ENCODE measurements around the gene RERE.

The RERE gene

DNA sequence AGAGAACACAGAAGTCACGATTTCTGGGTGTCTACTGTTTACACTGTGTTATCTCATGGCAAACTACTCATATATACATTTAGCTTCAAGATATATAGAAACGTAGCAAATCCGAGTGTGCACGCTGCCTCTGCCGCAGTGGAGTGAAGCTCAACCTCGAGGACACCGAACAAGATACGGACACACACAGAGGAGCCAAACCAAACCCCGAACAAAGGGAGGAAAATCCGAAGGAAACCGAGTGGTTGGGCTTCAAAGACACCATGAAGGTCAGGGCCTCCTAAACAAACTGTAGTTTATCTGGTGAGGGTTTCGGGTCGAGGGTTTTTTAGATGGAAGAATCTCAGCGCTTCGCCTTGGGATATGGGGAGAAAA is 465.0 kb downstream of the RERE start:
- Histone ChIP-seq H3K36me3 (ENCODE audit: insufficient read depth, low read length) (peaks cover 47% of the 10 kb centered on the region), H2AFZ (ENCODE audit: low read depth, low read length) (no peak overlapping the region), H3K9me3 (ENCODE audit: low read length) (no peaks in the 10 kb centered on the region), H3K4me1 (ENCODE audit: insufficient read depth, low read length) (no peaks in the 10 kb centered on the region), H3K27me3 (ENCODE audit: insufficient read depth, low read length) (no peaks in the 10 kb centered on the region), H3K4me3 (ENCODE audit: low read length) (no peak overlapping the region)

DNA sequence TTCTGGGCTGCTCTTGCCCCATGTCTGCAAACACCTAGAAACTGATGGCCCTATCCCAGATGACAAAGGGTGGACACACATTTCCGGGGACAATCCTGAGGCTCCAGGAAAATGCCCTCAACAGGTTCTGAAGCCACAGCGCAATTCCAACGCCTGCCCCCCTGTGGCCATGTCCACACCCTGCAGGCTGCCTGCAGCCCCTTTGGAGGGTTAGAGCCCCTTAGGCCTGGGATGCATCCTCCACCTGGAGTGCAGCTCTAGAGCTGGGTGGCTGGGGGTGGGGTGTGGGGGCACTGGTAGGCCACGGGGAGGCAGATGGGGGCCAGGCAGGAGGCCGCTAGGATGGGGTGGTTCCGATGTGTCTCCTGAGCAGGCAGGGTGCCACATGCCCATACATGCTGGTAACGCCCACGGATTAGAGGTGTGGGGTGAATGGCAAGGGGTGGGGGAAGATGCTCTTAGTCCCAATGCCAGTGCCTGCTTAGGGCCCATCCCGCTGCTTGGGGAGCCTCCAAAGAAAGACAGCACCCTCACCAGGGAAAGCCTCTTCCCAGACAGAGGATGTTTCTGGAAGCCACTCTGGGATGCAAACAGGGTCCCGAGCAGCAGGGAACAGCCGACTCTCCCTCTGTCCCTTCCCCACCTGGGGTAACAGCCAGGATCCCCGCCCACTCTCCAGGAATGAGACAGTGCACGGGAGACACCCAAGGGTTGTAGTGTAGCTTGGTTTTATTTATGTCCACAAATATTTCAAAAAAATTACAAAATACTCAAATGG is 465.6 kb downstream of the RERE start:
- Histone ChIP-seq H3K36me3 (ENCODE audit: insufficient read depth, low read length) (peaks cover 41% of the 10 kb centered on the region), H3K4me1 (ENCODE audit: insufficient read depth, low read length) (no peaks in the 10 kb centered on the region), H2AFZ (ENCODE audit: low read depth, low read length) (no peak overlapping the region), H3K9me3 (ENCODE audit: low read length) (no peaks in the 10 kb centered on the region), H3K4me3 (ENCODE audit: low read length) (no peak overlapping the region), H3K27me3 (ENCODE audit: insufficient read depth, low read length) (no peaks in the 10 kb centered on the region)

DNA sequence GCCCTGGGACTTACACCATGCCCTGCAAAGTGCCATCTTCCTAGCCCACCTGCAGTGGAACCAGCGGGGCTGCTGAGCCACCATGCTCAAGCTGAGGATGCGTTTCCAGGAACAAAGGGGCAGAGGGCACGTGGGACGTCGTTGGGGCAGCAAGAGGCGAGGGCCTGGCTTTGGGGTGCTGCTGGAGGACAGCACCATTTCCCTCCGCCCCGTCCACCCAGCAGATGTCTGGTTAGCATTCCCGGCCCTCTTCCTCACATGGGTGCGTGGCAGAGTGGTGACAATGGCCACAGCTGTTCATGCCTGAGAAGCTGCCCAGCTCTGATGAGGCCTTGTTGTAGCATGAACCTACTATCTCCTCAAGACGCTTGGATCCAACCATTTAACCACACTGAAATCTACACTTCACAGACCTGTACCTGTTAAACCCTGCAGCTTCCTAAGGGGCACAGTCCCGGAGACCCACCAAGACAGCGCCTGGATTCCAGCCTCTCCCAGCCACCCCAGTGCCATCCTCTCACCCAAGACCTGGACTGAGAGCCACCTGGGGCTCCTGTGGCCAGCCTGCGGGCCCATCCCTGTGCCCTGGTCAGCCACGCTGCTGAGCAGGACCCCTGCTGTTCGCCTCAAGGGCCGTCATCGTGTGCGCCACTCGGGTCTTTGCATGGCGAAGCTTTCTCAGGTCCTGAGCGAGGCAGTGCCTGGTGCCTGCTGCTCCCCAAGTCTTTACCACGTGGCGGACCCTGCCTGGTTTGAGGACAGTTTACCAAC is 466.3 kb downstream of the RERE start:
- Histone ChIP-seq H3K36me3 (ENCODE audit: insufficient read depth, low read length) (peaks cover 33% of the 10 kb centered on the region), H2AFZ (ENCODE audit: low read depth, low read length) (no peak overlapping the region), H3K9me3 (ENCODE audit: low read length) (no peaks in the 10 kb centered on the region), H3K4me3 (ENCODE audit: low read length) (no peak overlapping the region), H3K4me1 (ENCODE audit: insufficient read depth, low read length) (no peaks in the 10 kb centered on the region), H3K27me3 (ENCODE audit: insufficient read depth, low read length) (no peaks in the 10 kb centered on the region)

DNA sequence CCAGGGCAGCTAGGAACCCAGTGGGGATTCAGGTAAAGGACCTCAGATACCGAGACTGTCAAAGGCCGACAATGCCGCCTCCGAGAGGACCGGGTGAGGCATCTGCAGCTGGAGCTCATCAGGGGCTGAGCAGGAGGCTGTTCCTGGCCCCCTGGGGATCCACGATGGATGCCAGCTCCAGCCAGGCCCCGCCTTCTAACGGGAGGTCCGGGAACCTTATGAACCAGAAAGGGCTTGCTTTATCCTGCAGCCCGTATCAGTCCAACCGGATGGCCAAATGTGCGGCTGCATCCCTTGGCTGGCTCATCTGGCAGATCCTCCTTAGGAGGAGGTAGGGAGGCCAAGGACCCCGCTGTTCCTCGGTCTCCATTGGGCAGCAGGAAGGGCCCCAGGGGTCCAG is 467.5 kb downstream of the RERE start:
- Histone ChIP-seq H3K4me1 (ENCODE audit: insufficient read depth, low read length) (no peaks in the 10 kb centered on the region), H3K27me3 (ENCODE audit: insufficient read depth, low read length) (no peaks in the 10 kb centered on the region), H3K9me3 (ENCODE audit: low read length) (no peaks in the 10 kb centered on the region), H3K4me3 (ENCODE audit: low read length) (no peak overlapping the region), H2AFZ (ENCODE audit: low read depth, low read length) (no peak overlapping the region), H3K36me3 (ENCODE audit: insufficient read depth, low read length) (peaks cover 22% of the 10 kb centered on the region)

DNA sequence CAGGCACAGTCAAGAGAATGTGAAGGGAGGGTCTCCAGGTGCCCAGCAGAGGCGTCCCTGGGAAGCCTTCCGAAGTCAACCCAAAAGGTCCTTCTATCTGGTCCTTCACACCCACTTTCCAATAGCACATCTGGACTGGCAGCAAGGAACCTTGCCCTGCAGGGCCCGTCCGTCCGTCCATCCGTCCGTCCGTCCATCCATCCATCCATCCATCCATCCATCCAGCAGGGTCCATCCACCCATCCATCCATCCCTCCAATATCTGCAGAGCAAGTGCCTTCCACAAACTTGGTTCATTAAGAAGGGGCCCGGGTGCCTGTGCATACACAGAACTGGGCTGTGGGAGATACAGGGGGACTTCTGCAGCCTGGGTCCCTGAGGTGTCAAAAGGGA is 468.0 kb downstream of the RERE start:
- no peaks in the 10 kb centered on the region for H3K4me1 ChIP-seq (ENCODE audit: insufficient read depth, low read length)
- no peak overlapping the region for H2AFZ ChIP-seq (ENCODE audit: low read depth, low read length)
- peaks cover 21% of the 10 kb centered on the region for H3K36me3 ChIP-seq (ENCODE audit: insufficient read depth, low read length)
- no peaks in the 10 kb centered on the region for H3K27me3 ChIP-seq (ENCODE audit: insufficient read depth, low read length)
- H3K4me3 ChIP-seq (ENCODE audit: low read length): no peak overlapping the region
- H3K9me3 ChIP-seq (ENCODE audit: low read length): no peaks in the 10 kb centered on the region

DNA sequence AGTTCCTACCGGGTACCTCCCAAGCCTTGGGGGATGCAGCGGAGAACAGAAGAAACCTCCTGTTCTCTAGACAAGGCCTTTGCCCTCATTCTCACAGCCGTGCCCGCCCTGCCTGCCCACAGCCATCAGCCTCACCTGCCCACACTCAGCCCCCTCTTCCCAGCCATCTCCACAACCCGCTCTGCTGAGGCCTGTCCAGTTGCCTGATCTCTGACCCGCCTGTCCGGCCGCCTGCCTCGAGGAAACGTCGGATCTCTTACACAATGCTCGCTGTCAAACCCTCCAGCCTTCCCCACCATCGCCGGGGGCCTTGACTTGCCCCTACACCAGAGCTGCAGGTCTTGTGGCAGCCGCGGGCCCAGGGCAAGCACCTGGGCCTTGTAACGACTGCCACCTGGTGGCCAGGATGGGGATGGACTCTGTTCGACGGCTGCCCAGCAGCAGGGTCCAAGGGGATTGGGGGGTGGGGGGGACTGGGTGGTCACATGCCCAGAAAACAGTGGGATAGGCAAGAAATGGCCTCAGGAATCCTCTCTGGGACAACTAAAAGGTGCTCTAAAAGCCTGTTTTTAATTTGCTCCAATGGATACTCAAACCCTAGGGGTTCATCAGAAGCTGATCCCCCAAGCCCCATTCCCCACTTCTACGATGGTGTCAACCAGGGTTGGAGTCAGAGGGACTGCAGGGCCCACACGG is 468.5 kb downstream of the RERE start:
- no peaks in the 10 kb centered on the region for H3K27me3 ChIP-seq (ENCODE audit: insufficient read depth, low read length)
- no peak overlapping the region for H3K4me3 ChIP-seq (ENCODE audit: low read length)
- no peaks in the 10 kb centered on the region for H3K9me3 ChIP-seq (ENCODE audit: low read length)
- H3K4me1 ChIP-seq (ENCODE audit: insufficient read depth, low read length): no peaks in the 10 kb centered on the region
- no peak overlapping the region for H2AFZ ChIP-seq (ENCODE audit: low read depth, low read length)
- H3K36me3 ChIP-seq (ENCODE audit: insufficient read depth, low read length): peaks cover 18% of the 10 kb centered on the region

DNA sequence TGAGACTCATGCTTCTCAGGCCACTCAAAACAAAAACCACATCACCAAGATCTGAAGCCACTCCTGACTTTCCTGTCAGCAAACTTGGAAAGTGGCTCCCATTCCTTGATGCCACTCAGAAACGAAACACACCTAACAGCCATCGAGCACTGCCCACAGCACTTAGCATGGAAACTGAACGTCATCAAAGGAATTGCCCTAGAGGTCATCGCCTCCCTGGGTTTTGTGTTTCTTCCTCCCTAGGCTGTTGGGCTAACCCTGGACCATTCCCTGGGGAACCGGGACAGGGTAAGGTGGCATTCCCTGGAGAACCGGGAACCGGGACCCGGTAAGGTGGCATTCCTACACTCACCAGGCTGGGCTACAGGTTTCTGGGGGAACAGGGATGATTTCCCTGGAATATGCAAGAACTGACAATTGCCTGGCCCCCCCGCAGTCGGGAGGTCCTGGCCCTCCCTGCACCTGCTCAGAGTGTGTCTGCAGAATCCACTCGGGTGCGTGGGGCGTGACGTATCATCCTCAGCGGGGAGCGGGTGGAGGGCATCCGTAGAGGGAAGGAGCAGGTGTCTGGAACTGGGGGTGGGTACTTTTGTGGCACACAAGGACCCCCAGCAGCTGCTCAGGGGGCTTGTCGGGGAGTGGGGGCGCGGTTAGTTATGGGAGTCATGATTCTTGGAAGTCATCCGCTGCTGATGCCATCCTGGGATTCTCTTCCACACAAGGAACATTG is 469.2 kb downstream of the RERE start:
- Histone ChIP-seq H3K27me3 (ENCODE audit: insufficient read depth, low read length) (no peaks in the 10 kb centered on the region), H2AFZ (ENCODE audit: low read depth, low read length) (no peak overlapping the region), H3K9me3 (ENCODE audit: low read length) (no peaks in the 10 kb centered on the region), H3K4me1 (ENCODE audit: insufficient read depth, low read length) (peaks cover 7% of the 10 kb centered on the region), H3K36me3 (ENCODE audit: insufficient read depth, low read length) (peaks cover 11% of the 10 kb centered on the region), H3K4me3 (ENCODE audit: low read length) (no peak overlapping the region)

DNA sequence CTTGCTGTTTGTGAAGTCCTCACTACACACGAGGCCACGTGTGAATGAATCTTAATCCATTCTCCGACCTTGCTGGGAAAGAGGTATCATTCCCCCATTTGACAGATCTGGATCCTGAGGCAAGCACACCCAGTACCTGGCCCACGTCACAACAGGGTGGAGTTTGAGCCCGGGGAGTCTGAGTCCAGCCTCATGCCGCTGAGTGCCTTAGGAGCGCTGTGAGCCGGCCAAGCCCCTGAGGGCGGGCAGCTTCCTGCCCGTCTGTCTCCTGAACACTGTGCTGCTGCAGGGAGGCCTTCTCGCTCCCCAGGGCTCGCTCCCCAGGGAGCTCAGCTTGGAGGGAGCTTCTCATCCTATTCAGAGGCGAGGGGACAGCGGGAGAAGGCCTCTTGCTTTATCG is 469.8 kb downstream of the RERE start:
- Histone ChIP-seq H2AFZ (ENCODE audit: low read depth, low read length) (no peak overlapping the region), H3K36me3 (ENCODE audit: insufficient read depth, low read length) (peaks cover 5% of the 10 kb centered on the region), H3K4me1 (ENCODE audit: insufficient read depth, low read length) (peaks cover 8% of the 10 kb centered on the region), H3K4me3 (ENCODE audit: low read length) (no peak overlapping the region), H3K9me3 (ENCODE audit: low read length) (no peaks in the 10 kb centered on the region), H3K27me3 (ENCODE audit: insufficient read depth, low read length) (no peaks in the 10 kb centered on the region)

DNA sequence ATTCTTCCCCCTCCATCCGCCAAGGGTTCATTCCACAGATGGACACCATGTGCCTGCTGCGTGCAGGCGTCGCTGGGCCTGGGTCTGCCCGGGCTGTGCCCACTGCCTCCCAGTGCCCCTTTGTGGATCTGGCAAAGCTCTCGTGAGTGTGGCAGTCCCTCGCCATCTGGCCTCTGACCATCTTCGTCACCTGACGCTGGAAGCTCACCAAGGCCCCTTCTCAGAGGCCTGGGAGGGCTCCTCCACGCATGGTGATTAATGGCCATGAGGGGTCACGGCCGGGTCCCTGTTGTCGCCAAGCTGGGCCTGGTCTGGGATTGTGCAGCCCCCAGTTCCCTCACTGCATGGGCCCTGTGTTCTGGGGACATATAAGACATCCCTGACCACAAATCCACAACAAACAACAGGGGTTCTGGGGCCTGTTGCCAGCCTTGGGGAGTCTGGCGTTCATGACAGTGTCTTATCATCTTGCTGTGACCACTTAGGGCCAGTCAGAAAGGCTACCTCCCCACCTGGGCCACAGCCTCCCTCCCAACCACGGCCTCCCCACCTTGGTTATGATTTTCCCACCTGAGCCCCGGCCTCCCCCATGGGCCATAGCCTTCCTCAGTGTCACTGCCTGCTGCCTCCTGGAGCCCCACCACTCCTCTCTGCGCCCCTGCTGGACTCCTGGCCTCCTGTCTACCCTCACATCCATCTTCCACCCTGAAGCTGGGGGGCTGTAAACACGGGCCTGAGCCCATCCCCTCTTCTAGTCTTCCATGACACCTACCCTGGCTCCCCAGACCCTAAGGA is 471.6 kb downstream of the RERE start:
- no peak overlapping the region for H2AFZ ChIP-seq (ENCODE audit: low read depth, low read length)
- H3K9me3 ChIP-seq (ENCODE audit: low read length): no peaks in the 10 kb centered on the region
- H3K4me1 ChIP-seq (ENCODE audit: insufficient read depth, low read length): peaks cover 8% of the 10 kb centered on the region
- no peak overlapping the region for H3K4me3 ChIP-seq (ENCODE audit: low read length)
- H3K36me3 ChIP-seq (ENCODE audit: insufficient read depth, low read length): no peaks in the 10 kb centered on the region
- no peaks in the 10 kb centered on the region for H3K27me3 ChIP-seq (ENCODE audit: insufficient read depth, low read length)

DNA sequence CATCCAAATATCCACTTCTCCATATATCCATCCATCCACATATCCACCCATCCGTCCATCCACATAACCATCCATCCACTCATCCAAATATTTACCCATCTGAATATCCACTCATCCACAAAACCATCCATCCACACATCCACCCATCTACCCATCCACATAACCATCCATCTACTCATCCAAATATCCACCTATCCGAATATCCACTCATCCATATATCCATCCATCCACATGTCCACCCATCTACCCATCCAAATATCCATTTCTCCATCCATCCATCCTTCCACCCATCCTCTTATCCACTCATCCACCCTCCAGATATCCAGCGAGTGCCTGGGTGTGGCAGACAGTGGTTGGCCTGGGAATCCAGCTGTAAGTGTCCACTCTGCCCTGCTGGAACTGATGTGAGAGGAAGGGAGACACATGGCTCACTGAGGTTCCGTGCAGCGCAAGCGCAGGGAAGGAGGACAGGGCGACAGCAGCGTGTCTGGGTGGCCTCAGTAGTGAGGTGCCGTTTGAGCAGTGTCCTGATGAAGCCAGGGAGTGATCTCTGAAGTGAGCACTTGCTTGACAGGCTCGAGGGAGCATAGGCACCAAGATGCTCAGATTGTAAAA is 472.4 kb downstream of the RERE start:
- peaks cover 8% of the 10 kb centered on the region for H3K4me1 ChIP-seq (ENCODE audit: insufficient read depth, low read length)

DNA sequence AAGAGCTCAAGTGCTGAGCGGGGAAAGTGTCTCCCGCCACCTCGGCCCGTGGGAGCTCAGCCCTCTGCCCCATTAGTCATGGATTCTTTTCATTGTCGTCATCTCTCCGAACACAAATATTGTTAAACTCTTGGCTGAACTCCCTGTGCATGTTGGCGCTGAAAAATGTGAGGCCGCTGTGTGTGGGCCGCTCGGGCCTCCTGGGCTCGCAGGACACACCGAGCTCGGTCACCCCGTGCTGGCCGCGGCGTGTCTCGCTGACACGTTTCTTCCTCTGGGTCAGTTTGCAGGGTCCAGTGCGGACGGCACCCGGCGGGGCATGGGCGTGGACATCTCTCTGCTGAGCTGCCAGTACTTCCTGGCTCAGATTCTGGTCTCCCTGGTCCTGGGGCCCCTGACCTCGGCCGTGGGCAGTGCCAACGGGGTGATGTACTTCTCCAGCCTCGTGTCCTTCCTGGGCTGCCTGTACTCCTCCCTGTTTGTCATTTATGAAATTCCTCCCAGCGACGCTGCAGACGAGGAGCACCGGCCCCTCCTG is 473.9 kb downstream of the RERE start:
- Histone ChIP-seq H2AFZ (ENCODE audit: low read depth, low read length) (no peak overlapping the region), H3K9me3 (ENCODE audit: low read length) (peaks cover 4% of the 10 kb centered on the region), H3K4me3 (ENCODE audit: low read length) (no peak overlapping the region), H3K36me3 (ENCODE audit: insufficient read depth, low read length) (no peaks in the 10 kb centered on the region), H3K4me1 (ENCODE audit: insufficient read depth, low read length) (peaks cover 8% of the 10 kb centered on the region), H3K27me3 (ENCODE audit: insufficient read depth, low read length) (no peaks in the 10 kb centered on the region)

More for the DNA sequence above, 472.4 kb downstream of the RERE start:
- Histone ChIP-seq H3K36me3 (ENCODE audit: insufficient read depth, low read length) (no peaks in the 10 kb centered on the region), H2AFZ (ENCODE audit: low read depth, low read length) (no peak overlapping the region), H3K4me3 (ENCODE audit: low read length) (no peak overlapping the region), H3K9me3 (ENCODE audit: low read length) (no peaks in the 10 kb centered on the region), H3K27me3 (ENCODE audit: insufficient read depth, low read length) (no peaks in the 10 kb centered on the region)

DNA sequence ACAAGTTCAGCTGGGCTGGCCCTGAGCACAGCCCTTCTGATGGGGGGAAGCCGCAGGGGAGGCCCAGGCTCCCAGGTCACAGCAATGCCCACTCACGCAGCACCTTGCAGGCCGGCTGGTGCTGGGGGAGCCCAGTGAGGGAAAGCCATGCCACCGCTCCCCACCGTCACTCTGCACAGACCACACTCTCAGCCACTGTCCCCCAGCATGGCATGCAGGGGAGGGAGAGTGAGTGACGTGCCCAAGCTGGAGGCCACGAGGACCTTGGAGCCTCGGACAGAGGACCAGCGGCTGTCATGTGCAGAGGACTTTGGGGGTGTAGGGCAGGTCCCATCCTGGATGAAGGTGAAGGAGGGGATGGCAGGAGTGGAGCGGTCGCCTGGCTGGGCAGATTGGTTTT is 474.4 kb downstream of the RERE start:
- Histone ChIP-seq H3K9me3 (ENCODE audit: low read length) (peaks cover 4% of the 10 kb centered on the region), H3K4me3 (ENCODE audit: low read length) (no peak overlapping the region), H3K4me1 (ENCODE audit: insufficient read depth, low read length) (peaks cover 8% of the 10 kb centered on the region), H2AFZ (ENCODE audit: low read depth, low read length) (no peak overlapping the region), H3K27me3 (ENCODE audit: insufficient read depth, low read length) (no peaks in the 10 kb centered on the region), H3K36me3 (ENCODE audit: insufficient read depth, low read length) (no peaks in the 10 kb centered on the region)

All from neuron (in vitro differentiated cells).